IPS DF 6.9 (cell line): Measurements from ENCODE around the gene TRPM8.

Experiments used
- DNase-seq: peaks from one replicate; pipeline ENCODE4 v3.0.0-alpha.2; 2013; ENCODE audit warnings: low read depth, low spot score
- H3K27ac ChIP-seq: one replicate; pipeline ENCODE4 v1.5.1; 2013; ENCODE audit warnings: low read length, control low read depth
- H3K27me3 ChIP-seq: 2 replicates; pipeline ENCODE4 v1.6.1; 2013; ENCODE audit warnings: mild to moderate bottlenecking, low read length; ENCODE audit not compliant: control insufficient read depth, insufficient read depth
- H3K36me3 ChIP-seq: 2 replicates; pipeline ENCODE4 v1.6.1; 2013; ENCODE audit warnings: low read length; ENCODE audit not compliant: control insufficient read depth, insufficient read depth
- H3K4me1 ChIP-seq: 2 replicates; pipeline ENCODE4 v1.6.1; 2013; ENCODE audit warnings: low read length; ENCODE audit not compliant: control insufficient read depth, insufficient read depth
- H3K4me3 ChIP-seq: 2 replicates; pipeline ENCODE4 v1.5.1; 2013; ENCODE audit warnings: mild to moderate bottlenecking, low read length
- H3K9me3 ChIP-seq: 2 replicates; pipeline ENCODE4 v1.6.1; 2013; ENCODE audit warnings: low read length, inconsistent platforms; ENCODE audit not compliant: control insufficient read depth, insufficient read depth
- WGBS: extraction: QIAGEN DNeasy Blood & Tissue Kit; methylation state at CpG from one replicate; pipeline ENCODE4 v1.1.7; 2013; ENCODE audit warnings: mixed read lengths, missing lambda C conversion rate; ENCODE audit not compliant: insufficient read length, insufficient coverage; 5-methylcytosine and 5-hydroxymethylcytosine counted together

The TRPM8 gene

DNA sequence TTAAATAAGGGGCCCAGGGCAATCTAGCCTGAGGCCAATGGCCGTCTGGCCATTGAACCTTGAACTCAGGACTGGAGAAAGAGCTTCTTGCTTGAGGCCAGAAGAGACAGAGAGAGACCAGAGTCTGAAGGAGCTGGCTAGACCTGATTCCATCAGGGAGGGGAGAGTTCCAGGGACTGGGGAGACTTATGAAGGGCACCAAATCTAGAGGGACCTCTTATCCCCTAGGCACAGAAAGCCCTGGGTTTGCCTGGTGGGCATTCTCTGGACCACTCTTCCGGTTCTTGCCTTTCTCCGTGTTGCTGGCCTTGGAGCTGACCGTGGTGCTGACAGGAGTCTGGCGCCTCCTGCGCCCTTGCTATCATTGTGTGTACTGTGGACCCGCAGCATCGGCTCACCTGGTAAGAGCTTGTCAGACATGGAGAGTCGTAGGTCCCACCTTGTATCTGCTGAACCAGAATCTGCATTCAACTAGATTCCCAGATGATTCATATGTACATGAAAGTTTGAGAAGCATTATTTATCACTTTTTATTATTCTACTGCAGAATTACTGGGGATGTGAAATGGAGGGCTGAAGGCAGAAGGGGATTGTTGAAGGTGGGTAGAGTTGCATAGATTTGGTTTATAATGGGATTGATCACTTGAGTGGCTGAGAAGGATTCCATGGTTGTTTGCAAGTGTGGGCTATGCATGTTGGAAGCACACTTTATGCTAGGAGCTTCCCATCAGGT, 4.3 kb upstream of the TRPM8 start:
- no CpG with 5 or more reads among the region's 9 CpGs for WGBS
- no peak overlapping the region for H3K27ac ChIP-seq
- H3K36me3 ChIP-seq: no peaks in the 10 kb centered on the region
- H3K4me3 ChIP-seq: no peak overlapping the region
- DNase-seq: peak; percentile 41
- H3K9me3 ChIP-seq: no peaks in the 10 kb centered on the region; the same call in 1 of the 2 replicates
- no peaks in the 10 kb centered on the region for H3K4me1 ChIP-seq
- no peaks in the 10 kb centered on the region for H3K27me3 ChIP-seq

DNA sequence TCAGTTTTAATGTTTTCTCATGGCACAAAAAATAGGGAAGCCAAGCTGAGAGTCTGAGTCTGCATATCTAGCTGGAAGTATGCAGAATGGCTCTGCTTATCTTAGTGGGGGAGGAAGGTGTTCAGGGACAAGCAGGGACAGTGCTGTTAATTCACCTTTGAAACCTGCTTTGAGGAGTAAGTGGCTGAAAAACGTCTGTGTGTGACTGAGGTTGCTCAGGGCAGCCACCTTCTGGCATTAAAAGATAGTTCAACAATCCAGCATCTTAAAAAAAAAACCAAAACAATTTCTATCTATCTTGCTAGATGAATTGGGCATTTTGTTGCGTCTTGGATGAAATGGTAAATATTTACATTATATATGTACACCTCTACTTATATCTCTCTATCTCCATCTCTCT, 2.0 kb upstream of the TRPM8 start:
- WGBS: no CpG with 5 or more reads among the region's 2 CpGs
- H3K27me3 ChIP-seq: no peaks in the 10 kb centered on the region

DNA sequence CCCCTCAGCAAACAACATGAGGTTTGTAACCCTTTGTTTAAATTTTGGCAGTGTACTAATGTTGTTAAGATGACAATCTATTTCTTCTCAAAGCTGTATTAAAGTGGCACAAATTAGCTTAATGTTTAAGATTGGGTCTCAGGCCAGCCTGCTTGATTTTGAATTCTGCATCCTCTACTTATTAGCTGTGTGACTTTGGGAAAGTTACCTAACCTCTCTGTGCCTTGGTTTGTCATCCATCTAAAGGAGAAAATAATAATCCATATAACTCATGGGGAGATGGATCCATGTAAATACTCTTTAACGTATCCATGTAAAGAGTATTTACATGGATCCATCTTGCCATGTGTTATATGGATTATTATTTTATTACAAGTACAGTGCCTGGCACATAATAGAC, 2.1 kb downstream of the TRPM8 start:
- no peak overlapping the region for H3K4me3 ChIP-seq
- no CpG with 5 or more reads among the region's 1 CpG for WGBS
- no peaks in the 10 kb centered on the region for H3K9me3 ChIP-seq
- H3K36me3 ChIP-seq: no peaks in the 10 kb centered on the region
- H3K27ac ChIP-seq: no peak overlapping the region
- no peak for DNase-seq
- no peaks in the 10 kb centered on the region for H3K27me3 ChIP-seq
- H3K4me1 ChIP-seq: no peaks in the 10 kb centered on the region

More for the DNA sequence above, 2.0 kb upstream of the TRPM8 start:
- no peak overlapping the region for H3K27ac ChIP-seq
- no peak for DNase-seq
- H3K36me3 ChIP-seq: no peaks in the 10 kb centered on the region
- H3K4me3 ChIP-seq: no peak overlapping the region
- H3K4me1 ChIP-seq: no peaks in the 10 kb centered on the region
- no peaks in the 10 kb centered on the region for H3K9me3 ChIP-seq

DNA sequence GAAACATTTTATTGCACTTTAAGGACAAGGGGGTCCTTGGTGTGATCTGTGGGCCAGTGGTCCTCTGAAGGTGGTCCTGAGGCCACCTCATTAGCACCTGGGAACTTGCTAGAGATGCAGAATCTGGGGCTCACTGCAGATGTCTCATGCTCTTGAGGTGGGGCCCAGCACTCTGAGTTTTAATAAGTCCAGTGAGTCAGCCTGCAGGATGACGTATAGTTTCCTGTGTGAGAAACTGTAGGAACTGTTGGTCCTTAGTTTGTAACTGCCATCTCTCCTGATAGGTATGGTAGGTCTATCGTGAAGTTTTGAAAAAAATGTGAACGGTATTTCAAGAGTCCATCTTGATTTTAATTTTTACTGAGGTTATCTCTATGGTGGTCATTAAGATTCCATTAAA, 2.8 kb downstream of the TRPM8 start:
- DNase-seq: no peak
- no peak overlapping the region for H3K4me3 ChIP-seq
- no peaks in the 10 kb centered on the region for H3K9me3 ChIP-seq
- H3K4me1 ChIP-seq: no peaks in the 10 kb centered on the region
- H3K27ac ChIP-seq: no peak overlapping the region
- H3K27me3 ChIP-seq: no peaks in the 10 kb centered on the region
- no peaks in the 10 kb centered on the region for H3K36me3 ChIP-seq
- WGBS: no CpG with 5 or more reads among the region's 3 CpGs

DNA sequence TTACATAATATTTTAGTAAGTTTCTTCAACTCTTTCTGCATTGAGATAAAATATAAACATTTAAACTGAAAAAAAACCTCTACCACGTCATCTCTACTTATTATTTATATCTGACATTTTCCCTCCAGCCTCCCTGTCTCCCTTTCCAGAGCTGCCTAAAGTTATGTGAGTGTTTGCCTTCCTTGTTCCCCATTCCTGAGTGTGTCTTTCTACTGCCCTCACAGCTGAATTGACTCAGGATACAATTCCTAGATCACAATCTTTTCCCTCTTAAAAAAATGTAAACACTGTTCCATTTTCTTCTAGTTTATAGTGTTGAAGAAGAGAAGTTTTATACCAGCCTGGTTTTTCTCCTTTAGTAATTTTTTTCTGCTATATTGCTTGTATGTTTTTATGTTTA, 5.3 kb downstream of the TRPM8 start:
- Histone ChIP-seq H3K27me3 (no peaks in the 10 kb centered on the region), H3K9me3 (no peaks in the 10 kb centered on the region), H3K36me3 (no peaks in the 10 kb centered on the region), H3K4me1 (no peaks in the 10 kb centered on the region), H3K27ac (no peak overlapping the region), H3K4me3 (no peak overlapping the region)
- WGBS: 100% methylated on average over 1 of the region's 1 CpG
- DNase-seq: no peak

DNA sequence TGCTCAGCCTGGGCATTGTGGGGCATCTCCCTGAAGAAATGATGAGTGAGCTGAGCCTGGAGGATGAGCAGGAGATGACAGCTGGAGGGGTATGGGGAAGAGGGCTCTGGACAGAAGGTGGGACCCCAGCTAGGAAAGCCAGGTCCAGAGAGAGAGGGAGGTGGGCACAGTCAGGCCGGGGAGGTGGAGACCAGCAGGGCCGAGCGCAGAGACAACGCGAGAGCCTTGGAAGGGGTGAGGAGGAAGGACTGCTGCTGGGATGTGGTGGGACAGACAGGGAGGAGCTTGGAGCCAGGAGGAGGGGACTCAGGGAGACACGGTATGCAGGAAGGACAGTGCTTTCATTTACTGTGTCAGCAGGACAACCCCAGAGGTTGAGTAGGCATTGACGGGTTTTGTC, 8.2 kb downstream of the TRPM8 start:
- no peaks in the 10 kb centered on the region for H3K36me3 ChIP-seq
- H3K9me3 ChIP-seq: no peaks in the 10 kb centered on the region
- no peak for DNase-seq
- peaks cover 3% of the 10 kb centered on the region; the same call in 1 of the 2 replicates for H3K4me1 ChIP-seq
- WGBS: no CpG with 5 or more reads among the region's 7 CpGs
- H3K27me3 ChIP-seq: no peaks in the 10 kb centered on the region
- H3K4me3 ChIP-seq: no peak overlapping the region
- no peak overlapping the region for H3K27ac ChIP-seq

DNA sequence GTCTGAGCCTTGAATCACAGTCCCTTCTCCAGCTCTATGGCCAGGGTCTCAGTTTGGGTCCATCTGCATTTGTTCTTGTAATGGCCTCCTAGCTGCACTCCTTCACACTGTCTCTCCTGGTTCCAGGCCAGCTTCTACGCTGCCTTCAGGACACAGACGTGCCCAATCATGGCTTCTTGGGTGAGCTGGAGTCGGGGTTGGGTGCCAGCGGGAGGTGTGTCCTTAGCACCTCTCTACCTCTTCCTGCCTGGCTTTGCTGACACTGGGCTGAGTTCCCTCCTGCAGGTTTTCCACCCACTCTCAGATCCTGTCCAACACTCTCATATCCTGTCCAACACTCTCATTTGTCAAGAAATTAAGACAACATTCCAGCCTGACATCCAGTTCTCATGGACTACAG, 9.6 kb downstream of the TRPM8 start:
- no peak for DNase-seq
- no peaks in the 10 kb centered on the region for H3K36me3 ChIP-seq
- no peaks in the 10 kb centered on the region for H3K27me3 ChIP-seq
- no CpG with 5 or more reads among the region's 4 CpGs for WGBS
- H3K4me3 ChIP-seq: no peak overlapping the region
- no peak overlapping the region for H3K27ac ChIP-seq
- no peaks in the 10 kb centered on the region for H3K9me3 ChIP-seq
- H3K4me1 ChIP-seq: peaks cover 3% of the 10 kb centered on the region; the same call in 1 of the 2 replicates

DNA sequence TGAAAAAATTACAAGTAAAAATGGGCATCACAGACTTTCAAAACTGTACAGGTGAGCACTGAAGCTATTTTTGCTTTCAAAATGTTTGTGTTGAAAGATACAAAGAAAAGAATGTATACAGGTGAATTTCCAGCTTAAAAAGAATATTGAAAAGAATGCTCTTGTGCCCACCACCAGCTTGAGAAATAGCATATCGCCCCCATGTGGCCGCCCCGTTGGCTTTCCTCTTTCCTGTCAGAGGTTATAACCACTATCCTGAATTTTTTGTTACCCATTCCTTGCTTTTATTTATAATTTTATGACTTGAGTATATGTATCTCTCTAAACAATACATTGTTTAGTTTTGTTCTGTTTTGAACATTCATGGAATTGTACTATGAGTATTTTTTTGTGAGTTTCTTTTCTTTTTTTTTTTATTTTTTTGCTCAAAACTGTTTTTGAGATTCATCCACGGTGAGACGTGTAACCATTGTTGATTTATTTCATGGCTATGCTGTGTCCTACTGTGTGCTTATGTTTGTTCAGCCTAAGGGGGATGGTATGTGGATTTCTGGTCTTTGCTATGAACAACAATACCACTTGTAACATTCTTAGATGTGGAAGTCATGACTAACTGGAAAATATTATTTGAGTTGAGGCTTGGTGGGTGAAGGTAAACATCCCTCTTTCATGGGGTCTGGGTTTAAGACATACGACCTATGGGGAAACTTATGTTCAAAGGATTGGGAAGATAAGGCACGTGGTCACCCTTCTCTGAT, 11.6 kb downstream of the TRPM8 start:
- no CpG with 5 or more reads among the region's 7 CpGs for WGBS
- no peaks in the 10 kb centered on the region for H3K36me3 ChIP-seq
- peaks cover 3% of the 10 kb centered on the region; the same call in 1 of the 2 replicates for H3K4me1 ChIP-seq
- H3K4me3 ChIP-seq: no peak overlapping the region
- no peaks in the 10 kb centered on the region for H3K27me3 ChIP-seq
- no peaks in the 10 kb centered on the region for H3K9me3 ChIP-seq
- no peak overlapping the region for H3K27ac ChIP-seq
- no peak for DNase-seq

DNA sequence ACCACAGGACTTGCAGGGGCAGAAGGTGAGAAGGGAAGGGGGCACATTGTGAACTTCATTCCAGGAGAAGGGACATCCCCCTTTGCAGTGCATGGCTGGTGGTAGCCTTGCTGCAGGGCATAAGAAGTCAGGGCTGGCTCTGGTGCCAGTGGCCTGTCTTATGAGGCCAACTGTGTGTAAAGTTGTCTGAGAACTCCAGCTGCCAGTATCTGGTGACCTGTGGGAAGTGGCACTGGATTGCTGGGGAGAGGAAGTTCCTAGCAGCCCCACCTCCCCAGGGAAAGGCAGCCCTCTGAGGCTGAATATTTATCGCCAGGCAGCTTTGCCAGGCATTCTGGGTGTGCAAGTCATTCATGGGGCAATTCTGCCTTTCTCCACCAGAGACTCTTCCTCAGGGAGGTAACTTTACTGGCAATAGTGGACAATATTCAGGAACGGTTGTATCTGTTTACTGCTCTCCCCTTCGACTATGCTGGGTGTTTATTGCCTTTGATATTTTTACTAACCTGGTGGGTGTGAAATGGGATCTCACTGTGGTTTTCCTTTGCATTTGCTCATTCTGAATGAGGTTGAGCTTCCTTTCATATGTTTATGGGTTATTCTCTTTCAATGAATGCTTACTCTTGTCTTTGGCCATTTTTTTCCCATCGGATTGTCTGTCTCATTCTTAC, 12.3 kb downstream of the TRPM8 start:
- Histone ChIP-seq H3K27ac (no peak overlapping the region), H3K4me3 (no peak overlapping the region), H3K4me1 (peaks cover 3% of the 10 kb centered on the region; the same call in 1 of the 2 replicates), H3K27me3 (no peaks in the 10 kb centered on the region), H3K9me3 (no peaks in the 10 kb centered on the region), H3K36me3 (no peaks in the 10 kb centered on the region)
- WGBS: no CpG with 5 or more reads among the region's 4 CpGs
- DNase-seq: no peak

DNA sequence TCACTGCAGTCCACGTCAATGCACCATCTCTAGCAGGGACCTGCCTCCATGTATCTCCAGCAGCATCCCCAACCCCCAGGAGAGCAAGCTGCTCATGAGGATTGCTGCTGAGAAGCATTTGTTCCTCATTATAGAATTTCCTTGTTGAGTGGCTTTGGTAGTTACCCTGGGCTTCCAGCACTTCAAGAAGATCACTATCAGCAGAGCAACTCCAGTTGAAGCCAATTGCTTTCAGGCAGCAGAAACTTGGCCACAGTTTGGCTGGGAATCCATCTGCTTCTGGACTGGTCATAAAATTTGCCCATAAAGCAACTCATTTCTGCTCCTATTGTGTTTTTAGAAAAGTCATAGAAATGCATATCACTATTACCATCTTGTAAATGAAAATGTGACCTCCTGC, 17.4 kb downstream of the TRPM8 start:
- H3K4me3 ChIP-seq: no peak overlapping the region
- H3K36me3 ChIP-seq: no peaks in the 10 kb centered on the region
- H3K9me3 ChIP-seq: no peaks in the 10 kb centered on the region
- no peaks in the 10 kb centered on the region for H3K27me3 ChIP-seq
- H3K4me1 ChIP-seq: no peaks in the 10 kb centered on the region; the same call in 1 of the 2 replicates
- no peak for DNase-seq
- no CpG with 5 or more reads among the region's 1 CpG for WGBS
- H3K27ac ChIP-seq: no peak overlapping the region
